GM18951 (cell line): Measurements from ENCODE around the gene SMG5.

Experiments
- POLR2A ChIP-seq: IDR thresholded peaks from 4 replicates; pipeline ENCODE4 v1.6.1; 2011; ENCODE audit warnings: mild to moderate bottlenecking; ENCODE audit not compliant: insufficient read length, insufficient read depth; ENCODE audit errors: extremely low read depth
- in situ Hi-C: fragments of 300-500 bp; cut with MboI; formaldehyde crosslinking; loops from one replicate; pipeline ENCODE4 v1.12.0; 2022; ENCODE audit warnings: low sequenced_read_pairs, mixed read lengths, inconsistent platforms; ENCODE audit not compliant: unreplicated experiment

Gene SMG5

DNA sequence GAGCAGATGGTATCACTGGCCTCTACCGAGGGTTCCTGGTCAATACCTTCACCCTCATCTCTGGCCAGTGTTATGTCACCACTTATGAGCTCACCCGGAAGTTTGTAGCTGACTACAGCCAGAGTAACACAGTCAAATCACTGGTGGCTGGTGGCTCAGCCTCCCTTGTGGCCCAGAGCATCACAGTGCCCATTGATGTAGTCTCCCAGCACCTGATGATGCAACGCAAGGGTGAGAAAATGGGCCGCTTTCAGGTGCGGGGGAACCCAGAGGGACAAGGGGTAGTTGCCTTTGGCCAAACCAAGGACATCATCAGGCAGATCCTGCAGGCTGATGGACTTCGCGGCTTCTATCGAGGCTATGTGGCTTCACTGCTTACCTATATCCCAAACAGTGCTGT is 82.6 kb downstream of the SMG5 start:
- in situ Hi-C loops: no loop called here

More for the DNA sequence above, 82.6 kb downstream of the SMG5 start:
- TF ChIP-seq POLR2A: no peak
